GDM1 (cell line): Measurements from ENCODE around the gene ZDHHC8.

Source experiments
- DNase-seq: peaks from one replicate; lab custom pipeline; 2025; lab: John Stamatoyannopoulos, UW

The ZDHHC8 gene

GRCh38 chr22:20160041-20160440 is 28.4 kb downstream of the ZDHHC8 start:
- DNase-seq = no peak

GRCh38 chr22:20164863-20165262 is 33.3 kb downstream of the ZDHHC8 start:
- DNase-seq = no peak

GRCh38 chr22:20165421-20165820 is 33.8 kb downstream of the ZDHHC8 start:
- DNase-seq = no peak

DNA sequence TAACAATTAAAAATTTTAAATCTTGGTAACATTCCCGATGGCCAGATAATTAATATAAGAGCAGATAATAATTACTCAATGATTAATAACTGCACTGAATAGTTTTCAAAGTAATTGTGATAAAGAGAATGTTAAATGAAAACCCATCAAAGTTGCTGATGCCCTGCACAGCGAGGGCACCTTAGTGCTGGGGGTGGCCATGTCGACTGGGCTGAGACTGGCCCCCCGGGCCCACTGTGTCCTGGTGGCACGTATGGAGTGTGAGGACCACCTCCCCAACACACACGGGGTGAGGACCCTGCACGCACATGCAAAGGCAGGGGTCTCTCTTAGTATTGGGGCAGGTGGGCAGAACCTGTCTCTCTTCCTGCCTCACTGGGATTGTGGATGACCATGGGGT is 34.3 kb downstream of the ZDHHC8 start:
- no peak for DNase-seq

- DNase-seq = no peak
These were observed 35.1 kb downstream of the ZDHHC8 start for GRCh38 chr22:20166703-20167102.

- no peak for DNase-seq
These were observed 36.2 kb downstream of the ZDHHC8 start for GRCh38 chr22:20167643-20168322.

- no peak for DNase-seq
These were observed 37.7 kb downstream of the ZDHHC8 start for GRCh38 chr22:20169253-20169822.

DNA sequence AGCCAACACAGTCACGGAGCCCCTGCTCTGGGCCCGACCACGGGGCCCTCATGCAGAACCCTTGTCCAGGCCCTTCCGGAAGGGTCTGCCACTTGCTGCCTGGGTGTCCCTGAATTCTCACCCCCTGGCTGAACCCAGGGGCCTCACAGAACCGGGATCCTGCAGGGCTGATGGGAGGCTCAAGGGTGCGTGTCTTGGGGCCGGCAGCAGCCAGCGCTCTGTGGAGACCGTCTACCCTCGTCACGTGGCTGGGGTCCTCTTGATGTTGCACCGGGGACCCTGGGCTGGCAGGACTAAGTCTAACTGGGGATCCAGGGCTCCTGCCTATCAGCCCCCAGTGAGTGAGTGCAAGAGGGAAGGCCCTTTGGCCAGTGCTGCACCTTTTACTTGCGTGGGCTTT is 38.6 kb downstream of the ZDHHC8 start:
- no peak for DNase-seq

DNA sequence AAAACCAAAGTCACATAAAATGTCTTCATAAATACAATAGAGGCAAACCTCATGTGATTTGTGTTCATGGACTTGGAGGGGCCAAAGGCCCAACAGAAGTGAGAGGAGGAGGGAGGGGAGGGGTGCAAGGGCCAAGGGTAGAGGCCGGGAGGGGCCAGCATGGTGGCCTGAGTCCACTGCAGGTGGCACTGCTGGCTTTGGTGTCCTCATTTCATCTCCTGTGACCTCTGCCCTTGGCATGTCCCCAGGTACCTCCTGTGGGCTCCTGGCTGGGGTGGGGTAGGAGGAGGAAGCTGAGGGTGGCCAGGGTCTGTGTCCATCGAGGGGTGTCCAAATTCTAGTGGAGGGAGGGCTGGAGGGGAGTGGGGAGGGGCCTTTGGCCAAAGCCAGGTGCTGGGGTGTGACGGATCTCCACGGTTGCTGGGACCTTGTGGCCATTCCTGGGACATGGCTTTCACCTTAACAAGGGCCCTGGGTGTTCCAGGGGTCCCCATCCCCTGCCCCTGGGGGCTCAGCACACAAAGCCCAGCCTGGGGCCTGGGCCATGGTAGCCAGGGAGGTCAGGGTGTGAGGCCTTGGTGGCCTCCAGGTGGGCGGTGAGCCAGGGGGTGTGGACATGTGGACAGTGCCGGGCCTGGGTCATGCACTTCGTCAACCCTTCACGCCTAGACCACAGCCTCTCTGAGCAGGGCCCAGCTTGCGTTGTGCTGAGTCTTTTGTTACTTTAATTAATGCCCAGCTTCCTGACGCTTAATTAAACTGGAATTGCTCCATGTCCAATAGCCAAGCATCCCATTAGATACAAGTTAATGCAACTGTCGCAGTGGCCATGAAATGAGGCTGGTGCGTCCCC is 39.9 kb downstream of the ZDHHC8 start:
- DNase-seq = no peak

DNA sequence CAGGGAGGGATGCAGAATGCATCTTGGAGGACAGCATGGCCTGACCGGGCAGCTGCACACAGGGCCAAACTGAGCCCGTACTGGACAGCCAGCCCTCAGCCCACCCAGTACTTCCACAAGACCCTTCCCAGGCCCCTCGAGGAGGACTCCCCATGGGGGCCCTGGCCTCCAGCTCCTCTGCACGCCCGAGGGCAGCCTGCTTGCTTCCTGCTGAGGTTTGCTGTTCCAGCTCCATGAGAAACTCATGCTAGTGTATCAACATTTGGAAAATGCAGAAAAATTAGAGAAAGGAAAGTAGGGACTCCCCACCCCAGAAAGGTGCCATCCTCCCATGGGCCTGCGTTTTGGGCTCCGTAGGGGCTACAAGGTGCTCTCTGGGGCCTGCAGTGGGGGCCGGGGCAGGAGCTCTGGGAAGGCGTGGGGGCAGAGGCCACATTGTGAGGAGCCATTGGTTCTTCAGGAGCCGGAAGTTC is 40.6 kb downstream of the ZDHHC8 start:
- DNase-seq = no peak

DNA sequence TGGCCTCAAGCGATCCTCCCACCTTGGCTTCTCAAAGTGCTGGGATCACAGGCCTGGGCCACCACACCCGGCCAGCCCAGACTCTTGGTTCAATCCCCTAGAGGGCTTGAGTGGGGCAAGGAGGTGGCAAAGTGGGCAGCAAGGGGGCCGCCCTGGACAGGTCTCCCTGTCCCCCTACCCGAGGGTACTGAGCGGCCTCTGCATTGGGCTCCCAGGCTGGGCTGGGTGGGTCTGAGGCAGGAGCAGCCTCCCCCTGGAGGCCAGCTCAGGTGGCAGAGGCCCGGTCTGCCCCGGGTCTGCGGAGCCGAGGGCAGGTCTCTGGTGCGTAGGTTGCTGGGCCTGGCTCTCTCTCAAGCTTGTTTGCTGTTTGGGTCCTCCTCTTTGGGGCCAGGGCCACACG is 41.6 kb downstream of the ZDHHC8 start:
- no peak for DNase-seq

DNA sequence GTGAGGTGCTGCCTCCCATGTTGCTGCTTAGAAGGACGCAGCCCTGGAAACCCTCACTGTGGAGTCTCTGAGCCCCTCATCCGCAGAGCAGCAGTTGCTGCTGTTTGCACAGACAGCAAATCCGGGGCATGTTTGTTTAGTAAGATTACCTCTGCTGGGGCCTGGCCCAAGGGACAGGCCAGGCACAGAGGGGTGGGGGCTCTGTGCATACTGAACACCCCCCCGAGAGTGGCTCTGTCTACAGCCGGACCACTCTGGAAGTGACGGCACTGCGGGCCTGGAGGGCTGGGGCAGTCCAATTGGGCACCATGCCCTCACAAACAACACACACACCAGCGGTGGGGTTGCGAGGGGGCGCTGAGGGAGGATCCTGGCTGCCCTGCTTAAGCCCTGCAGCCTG is 42.2 kb downstream of the ZDHHC8 start:
- no peak for DNase-seq

DNA sequence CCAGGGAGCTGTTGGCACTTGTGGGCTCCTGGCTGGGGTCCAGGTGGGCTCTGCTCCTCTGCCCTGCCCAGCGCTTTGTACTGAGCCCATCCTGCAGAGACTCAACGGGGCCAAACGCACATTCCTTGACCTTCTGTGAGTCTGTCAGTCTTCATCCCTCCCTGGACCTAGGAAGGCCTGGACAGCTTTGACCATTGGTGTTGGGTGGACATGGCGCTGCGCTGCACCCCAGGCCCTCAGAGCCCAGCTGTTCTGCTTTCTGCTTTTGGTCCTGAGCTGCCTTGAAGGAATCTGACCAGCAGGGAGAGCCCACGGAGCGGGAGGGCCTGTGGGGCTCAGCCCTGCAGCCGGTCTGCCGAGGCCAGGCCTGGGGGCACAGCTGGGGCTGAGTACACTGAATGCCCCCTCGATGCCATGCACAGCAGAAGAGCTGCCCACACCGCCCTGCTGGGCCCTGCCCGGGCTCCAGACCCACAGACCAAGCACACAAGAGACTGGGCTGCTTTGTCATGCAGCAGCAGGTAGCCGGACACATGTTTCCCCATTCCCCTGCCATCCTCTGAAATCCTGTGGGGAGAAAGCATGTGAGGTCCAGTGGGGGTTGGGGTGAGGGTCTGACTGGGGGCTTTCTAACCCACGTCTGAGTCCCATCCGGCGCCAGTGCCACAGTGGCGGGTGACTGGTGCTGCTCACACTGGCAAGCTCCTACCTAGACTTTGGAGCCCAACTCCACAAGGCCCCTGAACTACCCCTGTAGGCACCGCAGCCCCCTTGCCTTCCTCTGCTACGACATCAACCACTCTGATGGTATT is 43.4 kb downstream of the ZDHHC8 start:
- no peak for DNase-seq

GRCh38 chr22:20175597-20175900 is 43.9 kb downstream of the ZDHHC8 start:
- DNase-seq = no peak

GRCh38 chr22:20176421-20177085 is 44.9 kb downstream of the ZDHHC8 start:
- DNase-seq = no peak

DNA sequence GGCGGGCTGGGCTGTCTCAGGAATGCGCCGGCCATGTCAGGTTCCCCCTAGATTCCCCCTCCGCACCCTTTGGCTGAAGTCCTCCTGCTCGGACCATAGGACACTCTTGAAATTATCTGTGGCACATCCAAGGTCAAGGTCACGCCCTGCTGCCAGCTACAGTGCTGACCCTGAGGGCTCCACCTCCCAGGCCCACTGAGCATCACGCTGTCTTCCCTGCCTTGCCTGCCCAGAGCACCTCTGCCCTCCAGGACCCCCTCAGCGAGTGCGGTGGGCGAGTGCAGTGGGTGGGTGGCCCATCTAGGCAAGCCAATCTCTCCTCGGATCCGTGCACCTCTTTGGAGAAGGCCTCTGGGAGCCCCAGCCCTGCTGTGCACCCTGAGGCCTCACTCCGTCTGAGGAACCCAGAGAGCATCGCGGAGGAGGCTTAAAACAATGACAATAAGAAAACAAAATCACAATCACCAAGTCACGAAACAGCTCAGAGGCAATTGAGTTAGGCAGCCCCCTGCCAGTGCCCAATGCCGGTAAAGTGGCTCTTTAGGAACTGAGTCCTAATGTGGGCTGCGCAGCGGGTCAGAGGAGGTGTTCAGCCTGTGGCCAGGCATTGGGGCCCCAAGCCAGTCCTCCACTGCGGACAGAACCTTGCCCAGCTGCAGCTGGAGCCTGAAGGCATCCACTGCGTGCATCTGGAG is 45.8 kb downstream of the ZDHHC8 start:
- DNase-seq = no peak

DNA sequence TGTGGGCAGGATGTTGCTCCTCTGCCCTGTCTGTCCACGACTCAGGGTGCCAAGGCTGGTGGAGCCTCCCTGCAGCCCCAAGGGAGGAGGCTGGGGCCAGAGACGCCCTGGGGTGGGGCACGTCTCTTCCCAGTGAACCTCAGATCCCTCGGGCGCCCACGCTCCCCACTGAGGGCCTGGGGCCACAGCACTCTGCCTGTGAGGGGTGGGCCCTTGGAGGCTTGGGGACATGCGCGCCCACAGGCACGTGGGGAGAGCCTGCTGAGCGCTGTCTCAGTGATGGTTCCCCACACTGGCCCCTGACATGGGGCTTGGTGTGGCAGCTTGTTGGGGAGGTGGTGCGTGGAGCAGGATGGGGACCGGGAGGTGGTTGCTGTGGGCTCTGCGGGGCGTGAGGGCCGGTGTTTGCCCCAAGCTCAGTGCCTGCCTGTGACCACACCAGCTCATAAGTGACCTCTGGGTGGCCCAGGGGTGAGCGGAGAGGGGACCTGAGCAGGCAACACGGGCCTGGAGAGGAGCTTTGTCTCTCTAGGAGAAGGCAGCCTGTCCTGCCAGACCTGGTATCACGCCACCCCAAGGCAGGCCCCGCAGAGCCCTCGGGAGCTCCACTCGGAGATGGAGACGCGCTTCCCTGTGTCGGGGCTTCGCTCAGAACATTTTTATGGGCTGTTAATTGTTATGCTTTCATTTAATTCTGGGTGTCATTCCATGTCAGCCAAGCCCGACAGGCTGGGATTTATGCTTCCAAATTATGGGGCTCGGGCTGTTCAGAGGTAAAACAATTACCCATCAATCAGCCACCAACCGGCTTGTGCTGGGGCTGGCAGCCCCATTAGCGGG is 46.7 kb downstream of the ZDHHC8 start:
- no peak for DNase-seq

DNA sequence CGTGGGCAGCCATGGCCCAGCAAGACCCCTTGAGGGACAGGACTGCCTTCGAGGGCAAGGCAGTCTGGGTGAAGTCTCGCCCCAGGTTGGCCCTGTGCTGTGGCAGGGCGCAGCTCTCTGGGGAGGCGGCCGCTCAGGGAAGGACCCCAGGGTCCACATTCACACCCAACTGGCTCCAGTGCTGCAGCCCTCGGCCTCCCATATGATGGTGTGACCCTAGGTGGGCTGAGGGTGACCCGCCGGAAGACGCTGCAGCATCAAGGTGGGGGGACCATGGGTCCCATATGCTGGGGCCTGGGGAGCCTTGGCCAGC is 47.3 kb downstream of the ZDHHC8 start:
- no peak for DNase-seq

- no peak for DNase-seq
These were observed 48.0 kb downstream of the ZDHHC8 start for GRCh38 chr22:20179455-20180244.

GRCh38 chr22:20180245-20180630 is 48.6 kb downstream of the ZDHHC8 start:
- no peak for DNase-seq
